GM19023 (cell line): ENCODE measurements around the gene ELL3.
"Not testable (repeated sequence)": the region's sequence is repeated elsewhere in the genome, so short reads cannot be mapped to it uniquely, and the experiment has no call there.

ENCODE experiments used
- ATAC-seq: cut with Tn5 transposase; IDR thresholded peaks from one replicate; pipeline ENCODE4 v1.9.1; 2021; ENCODE audit warnings: mild to moderate bottlenecking, moderate library complexity; ENCODE audit not compliant: unreplicated experiment

Gene ELL3

GRCh38 chr15:43726306-43726705, 50.5 kb downstream of the ELL3 start:
- ATAC-seq: not testable (repeated sequence)

GRCh38 chr15:43723151-43723550, 53.6 kb downstream of the ELL3 start:
- ATAC-seq: no peak
